ENCODE results near the gene LRP2BP.

- TF ChIP-seq EZH2 (IDR thresholded peaks at IDR 0.05; ENCODE audit: borderline replicate concordance, low read depth, low read length, poor library complexity, severe bottlenecking) = no peak
- TF ChIP-seq, protein P1, sequence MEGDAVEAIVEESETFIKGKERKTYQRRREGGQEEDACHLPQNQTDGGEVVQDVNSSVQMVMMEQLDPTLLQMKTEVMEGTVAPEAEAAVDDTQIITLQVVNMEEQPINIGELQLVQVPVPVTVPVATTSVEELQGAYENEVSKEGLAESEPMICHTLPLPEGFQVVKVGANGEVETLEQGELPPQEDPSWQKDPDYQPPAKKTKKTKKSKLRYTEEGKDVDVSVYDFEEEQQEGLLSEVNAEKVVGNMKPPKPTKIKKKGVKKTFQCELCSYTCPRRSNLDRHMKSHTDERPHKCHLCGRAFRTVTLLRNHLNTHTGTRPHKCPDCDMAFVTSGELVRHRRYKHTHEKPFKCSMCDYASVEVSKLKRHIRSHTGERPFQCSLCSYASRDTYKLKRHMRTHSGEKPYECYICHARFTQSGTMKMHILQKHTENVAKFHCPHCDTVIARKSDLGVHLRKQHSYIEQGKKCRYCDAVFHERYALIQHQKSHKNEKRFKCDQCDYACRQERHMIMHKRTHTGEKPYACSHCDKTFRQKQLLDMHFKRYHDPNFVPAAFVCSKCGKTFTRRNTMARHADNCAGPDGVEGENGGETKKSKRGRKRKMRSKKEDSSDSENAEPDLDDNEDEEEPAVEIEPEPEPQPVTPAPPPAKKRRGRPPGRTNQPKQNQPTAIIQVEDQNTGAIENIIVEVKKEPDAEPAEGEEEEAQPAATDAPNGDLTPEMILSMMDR (conservative IDR thresholded peaks at IDR 0.05; ENCODE audit: low read depth, low read length) = no peak
These were observed 21.2 kb downstream of the LRP2BP start for GRCh38 chr4:185374573-185374972.

All from A673 (cell line).